Measurements from ENCODE around the gene NSUN3.

- TF ChIP-seq CTCF (IDR thresholded peaks at IDR 0.05) = no peak
- TF ChIP-seq POLR2A (IDR thresholded peaks at IDR 0.05) = no peak
These were observed 35.6 kb downstream of the NSUN3 start for GRCh38 chr3:94098452-94098851.

Data from heart left ventricle (tissue), 13 donors.